CMK (cell line): ENCODE measurements around the gene CLMN.
A peak's percentile ranks its signal among the peaks of the same experiment; 100 is the strongest.

Experiments used
- DNase-seq: peaks from one replicate; pipeline ENCODE4 v3.0.0-alpha.2; 2010; ENCODE audit warnings: low read depth

The CLMN gene

GRCh38 chr14:95319312-95320077, at the start of gene CLMN:
CLMN (minus strand) TSS chr14:95319908; CDS start chr14:95319792, 116 bp downstream.
- peak; percentile 2 for DNase-seq

- no peak for DNase-seq
These were observed 45.7 kb upstream of the CLMN start for GRCh38 chr14:95365401-95365800.

GRCh38 chr14:95364481-95365209, 44.9 kb upstream of the CLMN start:
- no peak for DNase-seq

DNA sequence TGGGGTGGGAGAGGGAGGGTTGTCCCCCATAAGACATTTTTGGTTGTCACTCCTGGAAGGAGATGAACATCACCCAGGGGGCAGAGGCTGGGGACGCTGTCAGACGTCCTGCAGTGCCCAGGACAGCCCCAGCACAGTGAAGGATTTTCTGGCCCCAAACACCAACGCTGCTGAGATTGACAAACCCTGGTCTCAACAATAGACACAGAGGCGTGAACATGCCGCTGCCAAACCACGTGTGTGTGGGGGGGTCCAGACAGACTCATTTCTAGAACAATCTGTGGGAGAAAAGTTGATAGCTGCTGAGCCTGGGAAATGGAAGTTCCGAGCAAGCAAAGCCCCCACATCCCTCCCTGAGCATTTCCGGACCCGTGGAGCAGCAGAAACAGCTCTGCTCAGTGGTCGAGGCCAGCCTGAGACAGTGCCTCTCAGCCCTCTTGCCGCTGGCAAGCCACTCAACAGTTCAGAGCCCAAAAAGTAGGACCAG, 43.8 kb upstream of the CLMN start:
- no peak for DNase-seq

- no peak for DNase-seq
These were observed 42.4 kb upstream of the CLMN start for GRCh38 chr14:95362138-95362494.

GRCh38 chr14:95361373-95362137, 41.8 kb upstream of the CLMN start:
- DNase-seq, result no peak

DNA sequence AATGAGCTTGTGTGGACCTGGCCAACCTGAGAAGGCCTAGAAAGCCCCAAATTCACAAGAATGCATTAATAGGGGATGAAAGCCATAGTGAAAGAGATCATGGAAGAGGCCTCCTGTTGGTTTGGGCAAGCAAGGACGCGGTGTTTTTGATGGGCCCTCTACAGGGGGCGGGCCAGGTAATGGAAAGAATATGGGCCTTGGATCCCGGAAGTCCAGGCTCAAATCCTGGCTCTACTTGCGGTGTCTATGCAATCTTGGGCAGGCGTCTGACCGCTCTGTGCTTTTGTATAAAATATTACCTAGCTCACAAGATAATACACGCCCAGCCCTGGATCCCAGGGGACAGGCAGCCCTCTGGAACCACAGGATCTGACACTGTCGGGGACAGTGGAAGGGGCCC, 41.1 kb upstream of the CLMN start:
- DNase-seq, result no peak

DNA sequence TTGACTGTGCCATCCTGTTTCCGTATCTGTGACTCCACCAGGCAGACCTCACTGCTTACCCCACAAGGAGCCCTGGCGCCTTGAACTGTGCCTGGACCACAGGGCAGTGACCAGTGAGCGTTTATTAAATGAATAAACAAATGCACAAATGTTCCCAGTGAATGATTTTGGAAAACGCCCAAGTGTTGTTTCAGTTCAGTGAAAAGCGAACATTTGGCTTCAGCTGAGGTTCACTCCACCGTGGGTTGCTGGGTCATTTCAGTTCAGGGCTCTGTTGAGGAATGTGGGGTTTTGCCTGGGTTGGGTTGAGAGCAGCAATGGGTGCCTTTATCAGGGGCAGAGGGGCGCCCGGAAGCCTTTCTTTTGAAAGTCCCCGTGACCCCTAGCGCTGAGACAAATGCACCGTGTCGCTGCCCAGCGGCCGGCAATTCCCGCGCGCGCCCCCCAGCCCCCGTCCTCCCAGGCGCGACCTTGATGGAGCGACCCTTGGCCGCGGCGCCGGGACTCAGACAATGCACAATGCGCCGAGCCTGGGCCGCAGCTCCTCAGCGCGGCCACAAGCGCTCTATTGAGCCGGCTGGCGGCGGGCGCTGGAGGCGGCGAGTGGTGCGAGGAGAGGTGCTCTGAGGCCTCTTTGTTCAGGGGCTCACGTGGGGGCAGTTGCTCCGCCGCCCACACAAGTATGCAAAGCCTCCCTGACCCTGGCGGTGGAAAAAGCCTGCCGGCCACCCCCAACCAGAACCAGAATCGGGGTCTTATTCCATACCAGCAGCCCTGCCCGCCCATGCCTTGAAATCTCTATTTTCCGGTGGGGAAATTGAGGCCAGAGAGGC, 40.5 kb upstream of the CLMN start:
- no peak for DNase-seq

DNA sequence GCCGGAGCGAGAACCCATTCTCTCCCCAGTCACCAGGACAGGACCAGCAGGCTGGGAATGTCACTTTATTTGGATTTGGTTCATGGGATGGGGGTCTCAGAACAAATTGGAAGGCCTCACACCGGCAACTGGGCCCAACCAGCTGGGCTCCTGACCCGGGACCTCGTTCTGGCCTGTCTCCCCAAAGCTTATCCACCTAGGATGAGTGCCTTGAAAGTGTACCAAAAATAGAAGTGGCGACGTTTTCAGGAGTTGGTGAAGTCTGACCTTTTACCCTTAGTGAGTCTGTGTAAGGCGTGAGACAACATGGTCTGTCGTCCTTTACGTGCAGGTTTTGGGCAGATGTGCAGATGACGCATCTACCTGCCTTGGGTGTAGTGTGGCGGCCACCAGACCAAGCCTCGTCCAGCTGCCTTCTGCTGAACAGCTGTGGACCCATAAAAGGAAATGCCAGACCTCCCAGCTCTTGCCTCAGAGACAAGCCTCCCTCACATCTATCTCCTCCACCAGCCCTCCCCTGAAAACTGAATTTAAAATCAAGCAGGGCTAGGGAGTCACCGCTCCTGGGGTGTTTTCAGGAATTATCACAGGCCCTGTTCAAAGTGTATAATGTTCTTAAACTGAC, 36.6 kb upstream of the CLMN start:
- no peak for DNase-seq

- DNase-seq, result no peak
These were observed 35.7 kb upstream of the CLMN start for GRCh38 chr14:95355422-95355821.

DNA sequence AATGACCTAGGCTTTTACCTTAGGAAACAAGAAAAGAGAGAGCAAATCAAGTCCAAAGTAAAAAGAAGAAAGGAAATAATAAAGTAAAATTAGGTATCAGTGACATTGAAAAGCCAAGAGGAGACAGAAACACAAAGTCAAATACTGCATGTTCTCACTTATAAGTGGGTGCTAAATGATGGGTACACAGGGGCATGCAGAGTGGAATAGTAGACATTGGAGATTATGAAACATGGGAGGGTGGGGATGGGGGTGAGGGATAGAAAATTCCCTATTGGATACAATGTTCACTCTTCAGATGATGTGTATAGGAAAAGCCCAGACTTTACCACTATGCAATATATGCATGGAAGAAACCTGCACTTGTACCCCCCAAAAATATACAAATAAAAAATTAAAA, 35.1 kb upstream of the CLMN start:
- no peak for DNase-seq

DNA sequence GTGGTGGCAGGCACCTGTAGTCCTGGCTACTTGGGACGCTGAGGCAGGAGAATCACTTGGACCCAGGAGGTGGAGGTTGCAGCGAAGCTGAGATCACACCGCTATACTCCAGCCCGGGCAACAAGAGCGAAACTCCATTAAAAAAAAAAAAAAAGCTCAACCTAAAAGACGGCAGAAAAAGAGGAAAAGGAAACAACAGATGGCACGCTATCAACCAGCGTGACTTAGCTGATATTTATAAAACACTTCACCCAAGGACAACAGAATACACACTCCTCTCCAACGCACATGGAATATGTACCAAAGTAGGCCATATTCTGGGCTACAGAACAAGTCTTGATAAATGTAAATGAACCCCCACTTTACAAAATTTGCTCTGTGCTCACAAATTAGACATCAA, 34.0 kb upstream of the CLMN start:
- DNase-seq, result no peak

DNA sequence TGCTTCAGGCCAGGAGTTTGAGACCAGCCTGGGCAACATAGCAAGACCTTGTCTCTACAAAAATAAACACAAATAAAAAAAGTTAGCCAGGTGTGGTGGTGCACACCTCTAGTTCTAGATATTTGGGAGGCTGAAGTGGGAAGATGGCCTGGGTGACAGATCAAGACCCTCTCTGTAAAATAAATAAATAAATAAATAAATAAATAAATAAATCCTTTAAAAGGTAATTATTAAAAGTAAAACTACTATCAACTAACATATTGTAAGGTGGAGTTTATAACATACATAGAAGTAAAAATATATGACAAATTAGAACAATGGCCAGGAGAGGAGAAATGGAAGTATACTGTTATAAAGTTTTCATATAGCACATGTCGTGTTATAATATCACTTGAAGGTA, 33.3 kb upstream of the CLMN start:
- no peak for DNase-seq

- DNase-seq, result no peak
These were observed 32.8 kb upstream of the CLMN start for GRCh38 chr14:95352481-95352880.

GRCh38 chr14:95349241-95349640, 29.5 kb upstream of the CLMN start:
- DNase-seq, result no peak

DNA sequence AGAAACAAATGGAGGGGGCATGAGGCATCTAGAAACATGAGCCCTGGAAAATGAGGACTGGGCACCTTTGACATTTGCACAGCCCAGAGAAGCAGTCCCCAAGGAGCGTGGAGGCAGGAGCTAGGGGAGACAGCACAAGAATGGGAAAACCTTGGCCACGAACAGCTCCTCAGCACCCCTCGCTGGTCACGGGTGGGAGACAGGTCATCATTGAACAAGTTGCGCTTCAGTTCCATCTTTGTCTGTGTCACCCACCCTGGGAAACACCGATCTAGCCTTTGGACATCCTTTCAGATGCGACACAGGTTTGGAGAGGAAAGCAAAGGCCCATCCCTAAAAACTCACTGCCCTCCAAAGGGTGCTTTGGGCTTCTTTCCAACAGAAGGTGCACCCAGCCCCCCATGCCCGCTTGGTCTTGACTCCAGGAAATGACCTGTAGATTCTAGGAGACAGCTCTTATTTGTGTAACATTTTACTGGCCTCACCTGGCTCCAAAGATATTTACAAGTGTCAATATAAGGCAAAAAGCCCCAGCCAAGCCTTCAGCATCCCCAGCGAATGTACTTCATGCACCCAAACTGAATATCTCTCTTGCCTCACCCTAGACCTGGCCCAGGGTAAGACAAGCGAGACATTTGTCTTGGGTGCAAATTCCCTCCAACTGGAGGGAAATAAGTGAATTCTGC, 28.8 kb upstream of the CLMN start:
- DNase-seq, result no peak

- no peak for DNase-seq
These were observed 27.1 kb upstream of the CLMN start for GRCh38 chr14:95346820-95347219.

DNA sequence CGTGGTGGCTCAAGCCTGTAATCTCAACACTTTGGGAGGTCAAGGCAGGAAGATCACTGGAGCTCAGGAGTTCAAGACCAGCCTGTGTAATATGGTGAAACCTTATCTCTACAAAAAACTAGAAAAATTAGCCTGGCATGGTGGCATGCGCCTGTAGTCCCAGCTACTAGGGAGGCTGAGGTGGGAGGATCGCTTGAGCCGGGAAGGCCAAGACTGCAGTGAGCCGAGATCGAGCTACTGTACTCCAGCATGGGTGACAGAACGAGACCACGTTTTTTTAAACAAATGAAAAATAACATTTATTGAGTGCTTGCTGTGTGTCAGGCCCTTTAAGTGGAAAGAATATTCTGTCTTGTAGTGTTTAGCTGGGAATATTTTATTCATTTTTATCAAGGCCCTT, 26.6 kb upstream of the CLMN start:
- no peak for DNase-seq

- DNase-seq, result no peak
These were observed 25.3 kb upstream of the CLMN start for GRCh38 chr14:95345032-95345431.

- no peak for DNase-seq
These were observed 24.8 kb upstream of the CLMN start for GRCh38 chr14:95344536-95344935.

GRCh38 chr14:95341564-95341963, 21.9 kb upstream of the CLMN start:
- no peak for DNase-seq
